Neuronal stem cell (in vitro differentiated cells): Measurements from ENCODE around the gene MYO1E.
A peak's percentile ranks its signal among the peaks of the same experiment; 100 is the strongest.
"Not testable (repeated sequence)": the region's sequence is repeated elsewhere in the genome, so short reads cannot be mapped to it uniquely, and the experiment has no call there.

ENCODE experiments used
- DNase-seq: peaks from one replicate; pipeline ENCODE4 v3.0.0-alpha.2; 2013; ENCODE audit warnings: low spot score
- H2AFZ ChIP-seq: one replicate; pipeline ENCODE4 v1.6.1; 2013; ENCODE audit warnings: mild to moderate bottlenecking, low read length, inconsistent platforms
- H2AK5ac ChIP-seq: 2 replicates; pipeline ENCODE4 v1.6.1; 2013; ENCODE audit warnings: low read depth, mild to moderate bottlenecking, inconsistent platforms, low read length, moderate library complexity, mixed read lengths
- H2BK120ac ChIP-seq: 2 replicates; pipeline ENCODE4 v1.6.1; 2013; ENCODE audit warnings: low read depth, mild to moderate bottlenecking, inconsistent platforms, low read length, moderate library complexity, mixed read lengths
- H2BK12ac ChIP-seq: one replicate; pipeline ENCODE4 v1.6.1; 2013; ENCODE audit warnings: low read length, inconsistent platforms
- H2BK15ac ChIP-seq: 2 replicates; pipeline ENCODE4 v1.6.1; 2013; ENCODE audit warnings: mild to moderate bottlenecking, low read length, inconsistent platforms, mixed read lengths
- H2BK5ac ChIP-seq: one replicate; pipeline ENCODE4 v1.6.1; 2013; ENCODE audit warnings: inconsistent platforms, mild to moderate bottlenecking, low read length, moderate library complexity
- H3K14ac ChIP-seq: one replicate; pipeline ENCODE4 v1.6.1; 2013; ENCODE audit warnings: low read length, inconsistent platforms
- H3K18ac ChIP-seq: 2 replicates; pipeline ENCODE4 v1.6.1; 2013; ENCODE audit warnings: low read length, inconsistent platforms
- H3K23ac ChIP-seq: 2 replicates; pipeline ENCODE4 v1.6.1; 2013; ENCODE audit warnings: low read depth, mild to moderate bottlenecking, mixed read lengths, low read length, inconsistent platforms; ENCODE audit not compliant: poor library complexity
- H3K27ac ChIP-seq: replicated peaks from 3 replicates; pipeline ENCODE4 v1.5.1; 2013; ENCODE audit warnings: low read length, inconsistent platforms
- H3K27me3 ChIP-seq, 3 experiments: 2 replicates each; pipeline ENCODE4 v1.6.1; 2013; ENCODE audit warnings: low read length in 3 of 3, mild to moderate bottlenecking in 2 of 3, inconsistent platforms in 1 of 3, low read depth in 1 of 3, mixed read lengths in 1 of 3, moderate library complexity in 1 of 3; ENCODE audit not compliant: control insufficient read depth in 3 of 3, insufficient read depth in 3 of 3
- H3K36me3 ChIP-seq, 2 donors: replicated peaks in 1 of 2; 2 replicates each; pipeline ENCODE4 v1.6.1; 2013; ENCODE audit warnings: low read length in 2 of 2; ENCODE audit not compliant: control insufficient read depth in 2 of 2, insufficient read depth in 2 of 2
- H3K4ac ChIP-seq: 2 replicates; pipeline ENCODE4 v1.6.1; 2013; ENCODE audit warnings: inconsistent platforms, mild to moderate bottlenecking, low read length, moderate library complexity
- H3K4me1 ChIP-seq, 2 donors: 1 replicate in 1 of 2; 2 replicates in 1 of 2; pipeline ENCODE4 v1.6.1; 2013; ENCODE audit warnings: low read length in 2 of 2, low read depth in 1 of 2; ENCODE audit not compliant: control insufficient read depth in 2 of 2, insufficient read depth in 1 of 2
- H3K4me2 ChIP-seq: one replicate; pipeline ENCODE4 v1.6.1; 2013; ENCODE audit warnings: mild to moderate bottlenecking, low read length, inconsistent platforms; ENCODE audit not compliant: insufficient read depth, poor library complexity, severe bottlenecking
- H3K4me3 ChIP-seq, 2 donors: 2 replicates each; pipeline ENCODE4 v1.5.1; 2013; ENCODE audit warnings: low read length in 2 of 2, mild to moderate bottlenecking in 2 of 2, inconsistent platforms in 1 of 2, moderate library complexity in 1 of 2
- H3K79me1 ChIP-seq: one replicate; pipeline ENCODE4 v1.6.1; 2013; ENCODE audit warnings: low read depth, mild to moderate bottlenecking, inconsistent platforms, low read length, moderate library complexity
- H3K9ac ChIP-seq: one replicate; pipeline ENCODE4 v1.6.1; 2013; ENCODE audit warnings: mild to moderate bottlenecking, low read depth, low read length, inconsistent platforms; ENCODE audit not compliant: poor library complexity
- H3K9me3 ChIP-seq, 2 donors: replicated peaks in 1 of 2; 2 replicates each; pipeline versions ENCODE3 to v1.6.1; 2013; ENCODE audit warnings: low read length in 2 of 2, mild to moderate bottlenecking in 2 of 2, inconsistent platforms in 1 of 2, low read depth in 1 of 2, mixed read lengths in 1 of 2, moderate library complexity in 1 of 2; ENCODE audit not compliant: control insufficient read depth in 2 of 2, insufficient read depth in 1 of 2
- H4K8ac ChIP-seq: one replicate; pipeline ENCODE4 v1.6.1; 2013; ENCODE audit warnings: low read depth, mild to moderate bottlenecking, inconsistent platforms, low read length, moderate library complexity
- H4K91ac ChIP-seq: one replicate; pipeline ENCODE4 v1.6.1; 2013; ENCODE audit warnings: low read length, low read depth, mild to moderate bottlenecking, inconsistent platforms; ENCODE audit not compliant: poor library complexity
- WGBS, 2 donors: extraction: QIAGEN DNeasy Blood & Tissue Kit; methylation state at CpG; one replicate each; pipeline ENCODE4 v1.1.7; 2013; ENCODE audit warnings: missing lambda C conversion rate in 2 of 2, mixed read lengths in 1 of 2; ENCODE audit not compliant: insufficient read length in 2 of 2, insufficient replicate concordance in 1 of 2; ENCODE audit errors: extremely low coverage in 2 of 2; 5-methylcytosine and 5-hydroxymethylcytosine counted together

The MYO1E gene

GRCh38 chr15:59340325-59340724, 32.3 kb downstream of the MYO1E start:
- WGBS, 2 donors = no CpG with 5 or more reads among the region's 5 CpGs
- Histone ChIP-seq H3K27me3 (no peaks in the 10 kb centered on the region), H3K14ac (no peak overlapping the region), H3K9me3 (peaks cover 0 to 9% of the 10 kb centered on the region in 2 donors), H3K27ac (no peak overlapping the region), H3K4ac (no peak overlapping the region), H2BK12ac (no peak overlapping the region), H3K79me1 (no peaks in the 10 kb centered on the region), H3K18ac (no peak overlapping the region), H2BK5ac (no peak overlapping the region), H2AK5ac (no peak overlapping the region), H3K9ac (no peak overlapping the region), H2AFZ (no peak overlapping the region), H3K23ac (no peak overlapping the region), H3K4me2 (no peak overlapping the region), H2BK15ac (no peak overlapping the region), H3K4me1 (peaks cover 0 to 5% of the 10 kb centered on the region in 2 donors), H2BK120ac (no peak overlapping the region), H4K8ac (no peak overlapping the region), H3K36me3 (no peaks in the 10 kb centered on the region), H4K91ac (no peak overlapping the region), H3K4me3 (no peak overlapping the region)
- no peak for DNase-seq

GRCh38 chr15:59339252-59339672, 33.4 kb downstream of the MYO1E start:
- H3K4ac ChIP-seq = no peak overlapping the region
- no peak overlapping the region for H2AK5ac ChIP-seq
- H2AFZ ChIP-seq = peak overlapping the region; percentile 17
- no peak overlapping the region for H3K9ac ChIP-seq
- H3K9me3 ChIP-seq = peaks cover 0 to 7% of the 10 kb centered on the region in 2 donors
- H3K4me3 ChIP-seq = no peak overlapping the region
- H4K91ac ChIP-seq = no peak overlapping the region
- H3K79me1 ChIP-seq = no peaks in the 10 kb centered on the region
- no CpG with 5 or more reads among the region's 3 CpGs for WGBS, 2 donors
- H3K14ac ChIP-seq = no peak overlapping the region
- no peak overlapping the region for H3K27ac ChIP-seq
- peaks cover 0 to 5% of the 10 kb centered on the region in 2 donors for H3K4me1 ChIP-seq
- no peak overlapping the region for H2BK15ac ChIP-seq
- no peaks in the 10 kb centered on the region for H3K36me3 ChIP-seq
- H2BK5ac ChIP-seq = no peak overlapping the region
- no peak overlapping the region for H3K23ac ChIP-seq
- no peak overlapping the region for H3K18ac ChIP-seq
- no peak overlapping the region for H2BK12ac ChIP-seq
- DNase-seq = no peak
- no peak overlapping the region for H3K4me2 ChIP-seq
- H3K27me3 ChIP-seq = no peaks in the 10 kb centered on the region
- H4K8ac ChIP-seq = no peak overlapping the region
- no peak overlapping the region for H2BK120ac ChIP-seq

GRCh38 chr15:59338414-59338813, 34.3 kb downstream of the MYO1E start:
- no peak overlapping the region for H4K91ac ChIP-seq
- WGBS, 2 donors = no CpG with 5 or more reads among the region's 1 CpG
- H3K36me3 ChIP-seq = no peaks in the 10 kb centered on the region
- H2BK15ac ChIP-seq = no peak overlapping the region
- H2AK5ac ChIP-seq = no peak overlapping the region
- H3K4me1 ChIP-seq = peaks cover 0 to 5% of the 10 kb centered on the region in 2 donors
- H4K8ac ChIP-seq = no peak overlapping the region
- H3K9ac ChIP-seq = no peak overlapping the region
- H3K27ac ChIP-seq = no peak overlapping the region
- no peak overlapping the region for H2AFZ ChIP-seq
- no peak overlapping the region for H3K14ac ChIP-seq
- no peak overlapping the region for H3K23ac ChIP-seq
- H3K4ac ChIP-seq = no peak overlapping the region
- no peak overlapping the region for H2BK120ac ChIP-seq
- H3K18ac ChIP-seq = no peak overlapping the region
- H3K79me1 ChIP-seq = no peaks in the 10 kb centered on the region
- DNase-seq = no peak
- no peak overlapping the region for H2BK12ac ChIP-seq
- no peak overlapping the region for H3K4me3 ChIP-seq
- H3K9me3 ChIP-seq = no peaks in the 10 kb centered on the region
- H3K27me3 ChIP-seq = no peaks in the 10 kb centered on the region
- H3K4me2 ChIP-seq = no peak overlapping the region
- no peak overlapping the region for H2BK5ac ChIP-seq

- not testable (repeated sequence) for H3K4me2 ChIP-seq, H3K14ac ChIP-seq, DNase-seq, H3K4ac ChIP-seq, H2BK5ac ChIP-seq, H3K79me1 ChIP-seq, H4K91ac ChIP-seq, H3K4me1 ChIP-seq, H2AK5ac ChIP-seq, H2AFZ ChIP-seq, H4K8ac ChIP-seq, H3K18ac ChIP-seq, H2BK120ac ChIP-seq, H3K36me3 ChIP-seq, H3K4me3 ChIP-seq, H3K23ac ChIP-seq, H3K9ac ChIP-seq, H3K27me3 ChIP-seq, H3K27ac ChIP-seq, H2BK12ac ChIP-seq, H2BK15ac ChIP-seq, H3K9me3 ChIP-seq
- no CpG with 5 or more reads among the region's 4 CpGs for WGBS, 2 donors
Measured at GRCh38 chr15:59336725-59337124, 35.9 kb downstream of the MYO1E start.
